Inferior parietal cortex (tissue), 1 donor: ENCODE measurements around the gene MEST.
A peak's percentile ranks its signal among the peaks of the same experiment; 100 is the strongest.
"Not testable (repeated sequence)": the region's sequence is repeated elsewhere in the genome, so short reads cannot be mapped to it uniquely, and the experiment has no call there.

Source experiments
- DNase-seq: peaks from one replicate; pipeline ENCODE4 v3.0.0-alpha.2; 2016; ENCODE audit errors: extremely low spot score

MEST gene

DNA sequence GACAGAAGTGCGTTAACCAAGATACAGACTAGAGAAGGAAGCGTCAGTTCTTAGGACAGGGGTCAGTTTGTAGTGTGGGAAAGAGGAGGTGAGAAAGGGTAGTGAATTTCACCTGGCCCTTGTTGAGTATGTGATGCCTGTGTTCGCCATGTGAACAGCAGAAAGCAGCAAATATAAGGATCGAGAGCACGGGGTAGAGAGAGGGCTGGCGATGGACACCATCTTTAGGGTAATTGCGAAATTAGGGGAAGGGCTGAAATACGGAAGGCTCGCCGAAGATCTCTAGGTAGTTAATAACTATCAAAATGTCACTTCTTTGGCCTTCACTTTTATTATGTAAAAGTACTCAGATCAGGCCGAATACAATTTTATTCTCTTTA is 6.2 kb upstream of the MEST start:
- no peak for DNase-seq

DNA sequence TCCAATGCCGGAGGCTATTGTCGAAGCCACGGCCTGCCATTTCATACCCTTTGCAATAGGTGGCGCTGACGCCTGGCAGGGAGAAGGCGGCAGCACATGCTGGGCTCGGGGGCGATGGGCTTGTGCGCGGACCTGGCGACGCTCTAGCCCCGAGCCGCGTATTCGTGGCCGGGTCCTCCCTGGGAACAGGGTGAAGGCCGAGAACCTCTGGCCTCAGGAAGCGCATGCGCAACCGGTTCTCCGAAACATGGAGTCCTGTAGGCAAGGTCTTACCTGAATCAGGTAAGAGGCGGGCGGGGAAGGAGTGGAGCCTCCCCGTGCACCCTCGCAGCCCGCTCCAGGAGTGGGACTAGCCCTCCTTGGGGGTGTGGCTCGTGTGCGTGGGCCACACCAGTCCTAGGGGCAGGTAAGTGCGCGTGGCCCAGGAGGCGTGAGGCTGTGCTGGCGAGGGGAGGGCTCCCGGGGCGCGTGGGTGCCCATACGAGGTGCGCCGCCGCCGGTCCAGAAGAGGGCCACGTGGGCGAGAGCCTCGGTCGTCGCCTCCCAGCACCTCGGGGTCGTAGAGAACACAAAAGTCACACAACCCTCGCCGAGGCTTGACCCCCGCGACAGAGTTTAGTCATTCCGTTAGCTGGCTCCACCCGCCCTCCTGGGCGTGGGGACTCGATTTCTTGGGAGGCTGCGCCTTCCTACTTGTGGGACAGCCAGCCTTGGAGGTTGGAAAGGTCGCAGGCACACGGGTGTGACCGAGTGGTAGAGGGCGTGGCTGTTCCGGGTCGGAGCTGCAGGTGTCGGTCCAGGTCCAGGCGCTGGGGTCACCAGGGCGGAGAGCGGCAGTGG is 5.6 kb upstream of the MEST start:
- DNase-seq: peak; percentile 50

DNA sequence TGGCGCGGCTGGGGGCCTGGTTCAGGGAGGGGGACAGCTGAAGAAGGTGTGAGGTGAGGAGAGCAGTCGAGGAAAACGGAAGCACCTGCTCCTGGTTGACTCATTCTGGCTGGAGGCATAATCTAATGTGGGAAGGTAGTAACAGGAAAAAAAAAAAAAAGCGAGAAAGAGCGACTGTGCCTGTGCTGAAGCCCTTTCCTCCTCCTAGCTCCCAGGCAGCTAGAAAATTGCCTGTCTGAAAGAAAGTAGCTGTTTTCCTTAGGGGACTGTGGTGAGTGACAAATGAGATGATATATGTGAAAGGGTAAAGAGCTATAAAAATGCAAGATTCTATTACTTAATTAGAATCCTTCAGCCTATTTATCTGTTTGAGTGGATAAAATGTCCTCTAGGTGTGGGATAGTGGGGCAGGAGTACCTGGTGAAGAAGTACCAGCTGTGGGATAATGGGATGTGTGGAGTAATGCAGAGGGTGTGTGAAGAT is 4.9 kb upstream of the MEST start:
- no peak for DNase-seq

DNA sequence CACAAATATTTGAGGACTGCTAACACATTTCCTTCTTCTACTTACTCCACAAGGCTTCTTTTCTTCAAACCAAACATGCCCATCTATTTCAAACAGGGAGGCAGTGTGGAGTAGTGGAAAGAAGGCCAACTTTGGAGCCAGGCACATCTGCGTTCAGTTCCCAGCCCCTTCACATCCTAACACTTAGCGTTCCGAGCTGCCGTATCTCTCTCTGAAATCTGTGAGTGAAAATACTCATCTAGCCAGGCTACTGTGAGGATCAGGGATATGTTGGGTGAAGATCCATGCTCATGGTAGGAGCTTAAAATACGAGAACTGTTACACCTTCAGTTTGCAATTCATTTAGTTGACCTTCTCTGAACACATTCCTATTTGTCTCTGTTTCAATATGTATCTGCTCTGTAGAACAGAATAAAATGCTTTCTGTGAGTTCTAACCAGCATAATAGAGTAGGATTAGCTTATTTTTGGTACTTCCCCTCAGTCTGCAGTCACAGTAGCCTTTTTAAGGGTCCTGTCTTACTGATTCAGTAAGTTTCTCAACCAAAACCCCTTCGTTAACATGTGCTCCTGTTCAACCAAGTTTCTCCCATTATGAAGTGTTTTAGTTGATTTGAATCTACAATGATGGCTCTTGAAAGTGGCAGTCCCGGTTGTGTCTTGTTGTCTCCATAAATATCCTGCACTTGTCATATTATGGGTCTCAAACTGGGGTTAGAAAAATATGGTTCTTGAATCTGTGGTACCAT is 3.3 kb upstream of the MEST start:
- DNase-seq: peak; percentile 52

DNA sequence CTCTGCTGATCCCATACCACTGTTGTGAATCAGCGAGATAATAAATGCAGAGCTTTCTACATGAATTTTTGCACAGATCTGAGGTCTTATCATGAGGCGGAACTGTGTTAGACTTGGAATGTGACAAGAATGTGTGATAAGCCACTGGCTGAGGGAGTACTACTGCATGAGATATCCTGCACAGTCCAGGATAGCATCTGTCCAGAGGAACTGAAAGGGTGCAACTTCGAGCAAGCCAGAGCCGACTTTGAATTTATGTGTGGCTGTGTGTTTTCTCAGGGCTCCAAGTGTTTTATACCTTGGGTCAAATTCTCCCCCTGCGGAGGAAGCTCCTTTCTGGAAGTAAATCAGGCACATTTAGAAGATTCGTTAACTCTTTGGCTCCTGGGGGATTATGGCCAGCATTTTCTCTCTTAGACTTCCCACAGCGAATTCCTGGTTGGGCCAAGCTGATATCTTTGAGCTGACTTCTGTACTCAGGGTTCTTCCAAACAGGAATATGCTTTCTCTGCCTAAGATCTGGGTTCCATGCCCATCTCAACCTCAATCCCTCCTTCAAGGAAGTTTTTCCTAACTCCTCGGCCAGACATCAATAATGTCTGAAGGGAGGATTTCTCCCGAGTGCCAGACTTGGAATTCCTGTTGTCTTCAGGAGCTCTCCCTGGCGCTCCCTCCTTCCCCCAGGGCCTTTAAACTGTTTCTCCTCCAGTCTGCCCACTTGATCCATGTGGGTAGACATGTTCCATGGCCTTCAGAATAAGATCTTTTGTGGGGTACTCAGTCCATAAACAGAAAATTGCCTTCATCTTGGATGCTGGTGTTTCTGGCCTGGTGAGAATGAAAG is 2.5 kb upstream of the MEST start:
- peak; percentile 49 for DNase-seq

GRCh38 chr7:130490311-130490791 is 1.5 kb upstream of the MEST start:
- no peak for DNase-seq

DNA sequence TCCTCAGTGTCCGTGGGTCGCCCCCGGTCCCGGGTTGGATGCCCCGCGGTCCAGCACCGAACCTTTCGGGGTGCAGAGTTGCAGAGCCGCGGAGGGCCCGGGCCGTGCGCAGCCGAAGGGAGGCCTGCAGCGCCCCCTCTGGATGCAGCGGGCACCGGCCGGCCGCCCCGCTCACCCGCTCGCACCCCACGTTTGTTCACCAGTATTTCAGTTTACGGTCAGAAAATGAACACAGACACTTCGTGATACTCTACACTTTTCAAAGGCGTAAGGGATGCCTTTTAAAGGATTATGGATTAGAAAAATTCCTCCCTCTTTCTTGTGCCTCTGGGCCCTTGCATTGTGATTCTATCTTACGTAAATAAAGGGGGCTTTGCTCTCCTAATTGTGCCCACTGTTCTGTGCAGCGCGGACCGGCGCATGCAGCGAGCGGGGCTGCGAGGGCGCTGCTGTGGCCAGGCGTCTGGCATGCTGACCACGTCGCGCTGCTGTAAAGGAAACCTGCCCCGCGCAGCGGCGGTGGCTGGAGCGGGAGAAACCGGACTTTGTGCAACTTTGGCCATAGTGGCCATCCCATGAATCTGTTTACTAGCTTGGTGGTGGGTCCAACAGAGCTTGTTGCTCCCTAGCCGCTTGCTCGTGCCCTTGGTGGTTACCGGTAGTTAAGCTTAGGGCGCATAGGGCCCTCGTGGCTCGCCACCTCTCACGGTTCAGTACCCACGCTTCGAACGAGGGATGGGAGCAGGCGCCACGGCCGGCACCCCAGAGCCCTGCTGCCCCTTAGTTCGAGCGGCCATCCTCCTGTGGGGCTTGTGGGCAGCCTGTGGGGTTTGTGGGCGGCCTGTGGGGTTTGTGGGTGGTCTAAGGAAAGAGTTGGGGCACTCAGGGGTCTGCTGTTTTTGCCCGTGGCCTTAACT is 739 bp upstream of the MEST start:
- peak; percentile 48 for DNase-seq

DNA sequence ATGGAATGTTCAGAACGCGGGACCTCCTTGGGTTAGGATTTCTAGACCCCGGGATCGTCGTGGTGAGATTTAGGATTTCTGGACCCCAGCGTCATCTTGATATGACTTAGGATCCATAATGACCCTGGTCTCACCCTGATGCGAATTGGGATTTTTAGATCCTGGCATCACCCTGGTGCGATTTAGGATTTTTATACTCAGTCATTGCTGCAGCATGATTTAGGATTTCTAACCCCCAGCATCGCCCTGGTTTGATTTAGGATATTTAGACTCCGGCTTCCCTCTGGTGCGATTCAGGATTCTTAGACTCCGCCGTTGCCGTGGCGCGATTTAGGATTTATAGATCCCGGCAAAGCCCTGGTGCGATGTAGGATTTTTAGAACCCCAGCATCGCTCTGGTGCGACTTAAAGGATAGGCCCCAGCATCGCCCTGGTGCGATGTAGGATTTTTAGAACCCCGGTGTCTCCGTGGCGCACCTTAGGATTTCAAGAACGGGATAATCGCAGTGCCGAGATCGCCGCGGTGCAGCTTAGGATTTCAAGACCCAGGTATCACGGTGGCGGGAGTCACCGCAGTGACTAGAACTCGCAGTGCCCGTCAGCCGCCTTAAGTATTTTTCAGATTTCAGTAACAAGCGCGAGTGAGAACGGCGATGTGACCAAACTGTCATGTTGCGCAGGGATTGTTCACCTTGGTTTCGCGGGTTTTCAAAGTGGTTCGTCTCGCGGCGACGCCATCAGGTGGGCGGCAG is 814 bp downstream of the MEST start:
- no peak for DNase-seq

- DNase-seq: no peak
Measured at GRCh38 chr7:130493275-130493873, 1.5 kb downstream of the MEST start.

DNA sequence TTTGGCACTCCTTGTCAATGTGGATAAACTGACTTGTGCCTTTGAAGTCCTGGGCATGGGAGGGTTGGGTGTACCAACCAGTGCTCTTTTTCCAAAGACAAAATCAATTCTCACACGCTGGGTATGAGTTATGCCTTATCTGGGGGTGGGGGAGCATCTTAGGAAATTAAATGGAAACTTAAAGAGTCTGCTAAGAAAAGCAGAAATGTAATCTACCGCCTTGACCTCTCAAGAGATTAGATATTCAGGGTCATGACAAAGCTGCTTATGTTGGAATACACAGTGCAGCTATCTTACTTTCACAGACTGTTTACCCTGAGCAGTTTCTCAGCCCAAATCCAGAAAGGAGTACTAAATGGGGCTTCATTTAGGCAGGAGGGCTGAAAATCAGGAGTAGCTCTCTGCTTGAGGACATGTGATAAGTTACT is 2.6 kb downstream of the MEST start:
- DNase-seq: peak; percentile 20

DNA sequence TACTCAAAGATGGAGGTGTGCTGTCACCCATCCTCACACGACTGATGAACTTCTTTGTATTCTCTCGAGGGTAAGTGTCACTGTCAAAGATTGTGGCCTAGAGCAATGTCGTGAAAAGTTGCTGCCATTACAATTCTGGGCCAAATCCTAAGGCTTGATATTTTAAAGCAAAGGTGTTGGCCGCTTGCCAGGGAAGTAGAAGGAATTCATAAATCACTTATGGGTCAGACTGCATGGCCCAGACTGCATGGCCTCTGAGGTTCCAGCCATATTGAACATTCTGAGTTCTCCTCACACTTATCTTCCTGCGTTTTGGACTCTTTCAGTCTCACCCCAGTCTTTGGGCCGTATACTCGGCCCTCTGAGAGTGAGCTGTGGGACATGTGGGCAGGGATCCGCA is 8.6 kb downstream of the MEST start:
- DNase-seq: no peak

DNA sequence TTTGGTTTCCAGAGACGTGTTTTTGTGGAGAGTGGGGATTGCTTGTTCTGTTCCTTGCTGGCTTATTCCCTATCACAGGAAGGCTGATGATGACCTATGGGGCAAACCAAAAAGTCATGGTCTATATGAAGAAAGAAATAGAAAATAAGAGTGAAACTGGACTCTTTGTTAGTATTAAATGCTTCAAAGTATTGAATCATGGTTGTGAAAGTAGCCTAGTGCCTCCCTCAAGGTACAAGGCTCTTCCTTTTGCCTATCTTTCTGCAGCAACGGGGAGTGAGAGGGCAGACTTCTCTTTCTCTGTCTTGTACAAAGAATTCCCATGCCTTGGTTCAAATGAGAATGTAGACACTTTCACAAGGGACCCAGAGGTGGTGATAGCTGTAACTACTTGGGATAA is 9.0 kb downstream of the MEST start:
- DNase-seq: no peak

DNA sequence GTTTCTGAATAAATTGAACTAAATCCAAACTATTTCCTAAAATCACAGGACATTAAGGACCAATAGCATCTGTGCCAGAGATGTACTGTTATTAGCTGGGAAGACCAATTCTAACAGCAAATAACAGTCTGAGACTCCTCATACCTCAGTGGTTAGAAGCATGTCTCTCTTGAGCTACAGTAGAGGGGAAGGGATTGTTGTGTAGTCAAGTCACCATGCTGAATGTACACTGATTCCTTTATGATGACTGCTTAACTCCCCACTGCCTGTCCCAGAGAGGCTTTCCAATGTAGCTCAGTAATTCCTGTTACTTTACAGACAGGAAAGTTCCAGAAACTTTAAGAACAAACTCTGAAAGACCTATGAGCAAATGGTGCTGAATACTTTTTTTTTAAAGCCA is 13.9 kb downstream of the MEST start:
- DNase-seq: no peak

- DNase-seq: no peak
Measured at GRCh38 chr7:130506358-130506757, 14.5 kb downstream of the MEST start.

- not testable (repeated sequence) for DNase-seq
Measured at GRCh38 chr7:130512038-130512437, 20.2 kb downstream of the MEST start.

DNA sequence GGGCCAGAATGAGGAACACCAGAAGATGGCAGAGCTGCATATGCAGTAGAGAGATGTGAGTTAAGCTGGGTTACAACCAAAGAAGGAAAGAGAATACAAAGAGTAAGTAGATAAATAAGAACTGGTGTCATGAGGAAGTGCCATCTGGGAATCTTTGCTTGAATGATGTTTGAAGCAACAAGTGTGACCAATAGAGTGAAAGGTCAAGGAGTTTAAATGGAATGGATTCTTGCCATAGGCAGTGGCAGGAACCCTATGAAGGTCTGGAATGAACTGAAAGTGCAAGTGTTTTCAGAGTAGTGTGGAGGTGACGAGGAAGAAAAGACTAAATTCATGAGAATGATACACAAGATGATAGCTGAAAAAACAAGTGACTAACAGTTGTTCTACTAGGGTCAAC is 21.6 kb downstream of the MEST start:
- DNase-seq: no peak

- DNase-seq: no peak
Measured at GRCh38 chr7:130515315-130516040, 23.6 kb downstream of the MEST start.

DNA sequence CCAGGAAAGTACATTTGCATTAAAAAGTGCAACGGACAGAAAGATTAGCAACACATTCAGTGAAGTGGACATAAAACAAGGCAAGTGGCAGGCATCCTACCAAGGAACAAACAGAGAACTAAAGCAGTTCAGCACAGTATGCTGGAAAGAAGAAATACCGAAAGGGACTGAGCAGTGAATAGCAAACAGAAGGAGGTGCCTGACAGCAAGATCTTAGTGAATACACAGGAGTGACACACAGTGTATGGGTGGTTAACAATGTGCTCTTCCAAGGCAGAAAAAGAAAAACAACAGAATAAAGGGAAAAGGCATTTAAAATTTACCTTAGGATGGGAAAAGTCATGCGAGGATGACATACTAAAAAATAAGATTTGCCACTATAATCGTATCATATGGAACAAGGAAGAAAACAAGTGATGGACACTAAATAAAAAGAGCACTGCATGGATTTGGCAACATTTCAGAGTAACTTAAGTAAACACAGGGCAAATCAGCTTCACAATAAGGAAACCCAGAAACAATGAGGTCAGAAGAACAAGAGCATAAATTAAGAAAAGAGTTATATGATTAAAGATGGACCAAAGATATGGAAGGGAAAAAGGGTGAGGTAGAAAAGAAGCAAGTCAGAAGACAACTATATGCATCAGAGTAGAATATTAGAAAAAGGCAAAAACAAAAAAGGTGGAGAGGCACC is 29.5 kb downstream of the MEST start:
- DNase-seq: peak; percentile 13
